Neural progenitor cell (in vitro differentiated cells): ENCODE measurements around the gene RPS4Y1.

Experiments used
- CTCF ChIP-seq: fragments of 200-600 bp; sonication (generic); IDR thresholded peaks from 2 replicates; pipeline ENCODE4 v1.5.1; 2017; ENCODE audit warnings: antibody characterized with exemption, mild to moderate bottlenecking
- EZH2 ChIP-seq: fragments of 200-600 bp; sonication (generic); IDR thresholded peaks from 2 replicates; pipeline ENCODE4 v1.6.1; 2017; ENCODE audit warnings: antibody characterized with exemption, mild to moderate bottlenecking, moderate library complexity
- EZH2phosphoT487 ChIP-seq: fragments of 200-600 bp; sonication (generic); IDR thresholded peaks from 2 replicates; pipeline ENCODE4 v1.6.1; 2017; ENCODE audit warnings: antibody characterized with exemption

GRCh38 chrY:2857686-2858085 is 16.3 kb downstream of the RPS4Y1 start:
- TF ChIP-seq CTCF (no peak), EZH2 (no peak), EZH2phosphoT487 (no peak)
